ENCODE data around the gene PXT1. TPM values are rescaled to one million over a fixed set of nuclear protein-coding genes. Genes with fewer than 3 reads are reported as not detected.

The PXT1 gene
- total and polyA plus RNA-seq, 2 donors: 0.04 TPM; not detected in 1

DNA sequence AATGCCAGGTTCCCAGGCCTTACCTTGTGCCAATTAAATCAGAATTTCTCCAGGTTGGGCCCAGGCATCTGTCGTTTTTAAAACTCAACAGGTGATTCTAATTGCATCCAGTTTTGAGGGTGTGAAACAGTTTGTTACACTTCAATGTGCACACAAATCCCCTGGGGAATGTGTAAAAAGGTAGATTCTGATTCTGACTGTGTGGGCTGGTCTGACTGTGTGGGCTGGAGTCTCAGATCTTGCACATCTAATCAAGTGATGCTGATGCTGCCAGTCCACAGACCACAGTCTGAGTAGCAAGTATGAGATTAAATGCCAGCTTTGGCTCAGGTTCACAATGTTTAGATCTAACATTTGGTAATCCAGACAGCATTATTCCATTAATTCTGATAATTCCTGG is 42.7 kb downstream of the PXT1 start:
- no peaks in the 10 kb centered on the region for H3K4me1 ChIP-seq (ENCODE audit: insufficient read depth)
- no peak overlapping the region for H3K4me3 ChIP-seq (ENCODE audit: low read depth, low read length)
- DNase-seq (ENCODE audit: extremely low spot score): no peak
- H3K36me3 ChIP-seq (ENCODE audit: insufficient read depth): no peaks in the 10 kb centered on the region
- WGBS: 81% methylated on average over 1 of the region's 1 CpG
- no peak overlapping the region for H3K27ac ChIP-seq (ENCODE audit: low read depth)

DNA sequence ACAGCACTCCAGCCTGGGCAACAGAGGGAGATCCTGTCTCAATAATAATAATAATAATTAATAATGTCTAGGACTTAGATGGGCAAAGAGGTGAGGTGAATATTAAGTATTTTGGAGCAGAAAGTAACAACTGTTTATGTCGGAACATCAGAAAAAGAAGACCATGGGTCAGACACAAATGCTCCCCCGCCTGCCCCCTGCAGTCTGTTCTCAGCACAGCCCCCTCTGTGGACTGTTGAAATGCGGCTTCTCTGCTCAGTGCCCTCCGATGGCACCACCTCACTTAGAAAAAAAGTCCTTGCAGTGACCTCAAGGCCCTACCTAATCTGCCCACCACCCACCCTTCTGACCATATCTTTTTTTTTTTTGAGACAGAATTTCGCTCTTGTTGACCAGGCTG is 50.0 kb downstream of the PXT1 start:
- H3K27ac ChIP-seq (ENCODE audit: low read depth): no peak overlapping the region
- H3K4me1 ChIP-seq (ENCODE audit: insufficient read depth): no peaks in the 10 kb centered on the region
- WGBS: 88% methylated on average over 5 of the region's 5 CpGs
- H3K4me3 ChIP-seq (ENCODE audit: low read depth, low read length): no peak overlapping the region
- no peaks in the 10 kb centered on the region for H3K36me3 ChIP-seq (ENCODE audit: insufficient read depth)
- DNase-seq (ENCODE audit: extremely low spot score): no peak

DNA sequence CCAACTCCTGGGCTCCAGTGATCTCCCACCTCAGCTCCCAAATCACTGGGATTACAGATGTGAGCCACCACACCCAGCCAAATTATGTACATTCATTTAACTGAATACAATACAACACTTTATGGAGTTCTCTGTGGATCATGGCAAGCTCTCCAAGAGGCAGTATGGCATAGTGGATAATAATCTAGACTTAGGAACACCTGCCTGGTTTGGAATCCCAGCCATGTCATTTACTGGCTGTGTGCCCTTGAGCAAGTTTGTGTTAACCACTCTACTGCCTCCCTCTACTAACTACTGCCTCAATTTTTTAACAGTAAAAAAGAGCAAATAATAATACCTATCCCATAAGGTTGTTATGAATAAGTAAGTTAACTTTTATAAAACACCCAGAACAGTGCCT is 53.3 kb downstream of the PXT1 start:
- no peak overlapping the region for H3K27ac ChIP-seq (ENCODE audit: low read depth)
- DNase-seq (ENCODE audit: extremely low spot score): no peak
- no peak overlapping the region for H3K4me3 ChIP-seq (ENCODE audit: low read depth, low read length)
- H3K4me1 ChIP-seq (ENCODE audit: insufficient read depth): no peaks in the 10 kb centered on the region
- H3K36me3 ChIP-seq (ENCODE audit: insufficient read depth): no peaks in the 10 kb centered on the region

- H3K36me3 ChIP-seq (ENCODE audit: insufficient read depth): no peaks in the 10 kb centered on the region
- no peaks in the 10 kb centered on the region for H3K4me1 ChIP-seq (ENCODE audit: insufficient read depth)
- 13% methylated on average over 65 of the region's 65 CpGs for WGBS
- H3K27ac ChIP-seq (ENCODE audit: low read depth): peak within 1 kb of the TSS; percentile 55
- H3K4me3 ChIP-seq (ENCODE audit: low read depth, low read length): peak within 1 kb of the TSS; percentile 58
- no peak for DNase-seq (ENCODE audit: extremely low spot score)
Measured at GRCh38 chr6:36387440-36388303, 55.0 kb downstream of the PXT1 start, which contains the start of gene ETV7. Gene ETV7 (minus strand): TSS chr6:36387669. CDS start chr6:36387541, 128 bp downstream.

GRCh38 chr6:36386495-36387439 is 55.9 kb downstream of the PXT1 start:
- WGBS: under 1% methylated on average over 33 of the region's 33 CpGs
- peak; percentile 15 for DNase-seq (ENCODE audit: extremely low spot score)
- no peak overlapping the region for H3K27ac ChIP-seq (ENCODE audit: low read depth)

DNA sequence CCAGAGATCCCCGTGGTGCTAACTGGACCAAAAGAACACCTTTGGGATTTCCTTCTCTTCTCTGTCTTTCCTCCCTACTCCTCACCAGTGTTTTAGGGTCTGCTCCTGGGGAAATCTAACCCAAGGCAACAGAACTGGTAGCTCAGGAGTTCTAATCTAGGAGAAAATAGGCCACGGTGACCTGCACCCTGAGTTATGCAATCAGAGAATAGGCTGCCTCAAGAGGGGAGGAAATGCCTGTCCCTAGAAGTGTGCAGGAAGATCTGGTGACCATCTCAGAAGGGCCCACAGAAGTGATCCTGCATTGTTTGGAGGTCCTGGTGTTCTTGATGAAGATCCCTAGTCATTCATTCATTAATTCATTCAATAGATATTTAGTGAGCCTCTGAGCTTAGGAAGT is 58.6 kb downstream of the PXT1 start:
- H3K4me1 ChIP-seq (ENCODE audit: insufficient read depth): no peaks in the 10 kb centered on the region
- no peaks in the 10 kb centered on the region for H3K36me3 ChIP-seq (ENCODE audit: insufficient read depth)
- no peak overlapping the region for H3K4me3 ChIP-seq (ENCODE audit: low read depth, low read length)
- 87% methylated on average over 2 of the region's 2 CpGs for WGBS
- DNase-seq (ENCODE audit: extremely low spot score): no peak
- H3K27ac ChIP-seq (ENCODE audit: low read depth): no peak overlapping the region

More at GRCh38 chr6:36386495-36387439, 55.9 kb downstream of the PXT1 start:
- H3K4me3 ChIP-seq (ENCODE audit: low read depth, low read length): peak overlapping the region; percentile 58
- H3K36me3 ChIP-seq (ENCODE audit: insufficient read depth): no peaks in the 10 kb centered on the region
- no peaks in the 10 kb centered on the region for H3K4me1 ChIP-seq (ENCODE audit: insufficient read depth)

DNA sequence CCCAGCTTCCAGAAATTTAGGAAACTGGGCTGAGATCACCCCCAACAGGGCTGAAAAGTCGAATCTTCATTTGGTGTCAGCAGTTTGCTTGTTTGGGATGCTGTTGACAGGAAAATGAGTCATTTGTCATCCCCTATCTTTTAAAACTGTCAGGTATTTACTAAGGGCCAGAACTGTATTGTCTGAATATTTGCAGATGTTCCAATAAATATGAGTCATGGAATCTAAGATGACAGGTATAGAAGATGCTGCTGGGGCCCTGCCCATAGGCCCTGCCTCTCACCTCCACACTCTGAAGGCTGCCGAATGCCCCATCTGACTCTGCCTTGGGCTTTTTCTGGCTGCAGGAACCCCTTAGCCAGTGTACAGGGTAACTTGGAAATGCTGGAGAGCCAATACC is 59.0 kb downstream of the PXT1 start:
- Histone ChIP-seq H3K27ac (ENCODE audit: low read depth) (no peak overlapping the region), H3K4me1 (ENCODE audit: insufficient read depth) (no peaks in the 10 kb centered on the region), H3K4me3 (ENCODE audit: low read depth, low read length) (no peak overlapping the region), H3K36me3 (ENCODE audit: insufficient read depth) (no peaks in the 10 kb centered on the region)
- 75% methylated on average over 2 of the region's 2 CpGs for WGBS
- no peak for DNase-seq (ENCODE audit: extremely low spot score)

DNA sequence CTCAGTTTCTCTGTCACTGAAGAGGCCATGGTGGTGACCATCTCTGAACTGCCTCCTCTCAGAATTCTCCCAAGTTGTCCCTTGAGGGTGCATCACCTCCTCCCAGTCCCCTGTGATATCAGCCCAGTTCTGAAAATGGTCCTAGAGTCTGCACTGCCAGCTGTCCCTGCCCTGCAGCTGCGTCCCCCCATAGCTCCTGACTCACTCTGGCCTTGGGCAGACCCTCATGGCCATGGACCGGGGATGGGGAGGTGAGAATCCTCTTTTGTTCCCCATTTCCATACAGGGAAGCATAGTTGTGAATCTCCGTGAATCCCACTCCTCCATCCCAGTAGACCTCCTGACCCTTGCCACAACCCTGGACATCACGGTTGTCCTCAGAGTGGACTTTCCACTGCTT is 59.7 kb downstream of the PXT1 start:
- no peaks in the 10 kb centered on the region for H3K36me3 ChIP-seq (ENCODE audit: insufficient read depth)
- DNase-seq (ENCODE audit: extremely low spot score): no peak
- H3K27ac ChIP-seq (ENCODE audit: low read depth): no peak overlapping the region
- H3K4me3 ChIP-seq (ENCODE audit: low read depth, low read length): no peak overlapping the region
- 85% methylated on average over 4 of the region's 4 CpGs for WGBS
- H3K4me1 ChIP-seq (ENCODE audit: insufficient read depth): no peaks in the 10 kb centered on the region

DNA sequence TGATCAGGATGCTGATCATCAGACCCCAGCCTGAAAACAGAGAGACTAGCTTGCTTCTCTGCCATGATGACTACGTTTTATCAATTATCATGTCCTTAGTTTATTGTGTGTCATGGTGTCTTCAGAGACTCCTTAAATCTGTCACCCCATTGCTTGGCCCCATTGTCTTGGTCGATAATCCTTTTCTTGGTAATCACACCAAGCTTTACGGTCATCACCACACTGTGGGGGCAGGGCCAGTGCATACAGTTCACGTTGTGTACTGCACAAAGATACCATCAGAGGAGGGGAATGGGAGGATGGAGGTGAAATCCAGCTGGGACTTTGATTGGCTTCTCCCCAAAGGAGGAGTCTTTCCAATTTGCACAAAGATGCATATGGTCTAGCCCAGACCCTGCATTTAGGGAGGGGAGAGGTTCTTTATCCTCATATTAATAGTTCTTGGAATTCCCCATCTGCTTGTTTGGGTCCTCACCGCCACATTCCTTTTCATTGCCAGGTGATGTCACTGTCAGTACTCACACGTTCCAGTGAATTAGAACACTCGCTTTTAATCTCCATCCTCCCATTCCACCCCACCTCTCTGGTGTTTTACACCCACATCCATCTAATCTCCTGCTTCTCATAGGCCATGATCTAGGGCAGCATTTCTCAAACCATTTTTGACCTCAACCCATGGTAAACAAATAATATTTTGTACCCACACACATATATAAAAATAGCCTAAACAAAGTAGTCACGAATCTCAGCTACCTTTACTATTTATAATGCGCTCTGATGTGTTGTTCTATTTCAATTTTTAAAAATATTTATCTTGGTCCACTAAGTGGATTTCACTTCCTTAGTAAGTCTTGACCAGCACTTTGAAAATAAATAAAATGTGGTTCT is 60.9 kb downstream of the PXT1 start:
- Histone ChIP-seq H3K36me3 (ENCODE audit: insufficient read depth) (no peaks in the 10 kb centered on the region), H3K4me3 (ENCODE audit: low read depth, low read length) (no peak overlapping the region), H3K4me1 (ENCODE audit: insufficient read depth) (no peaks in the 10 kb centered on the region), H3K27ac (ENCODE audit: low read depth) (no peak overlapping the region)
- WGBS: 79% methylated on average over 9 of the region's 9 CpGs
- no peak for DNase-seq (ENCODE audit: extremely low spot score)

DNA sequence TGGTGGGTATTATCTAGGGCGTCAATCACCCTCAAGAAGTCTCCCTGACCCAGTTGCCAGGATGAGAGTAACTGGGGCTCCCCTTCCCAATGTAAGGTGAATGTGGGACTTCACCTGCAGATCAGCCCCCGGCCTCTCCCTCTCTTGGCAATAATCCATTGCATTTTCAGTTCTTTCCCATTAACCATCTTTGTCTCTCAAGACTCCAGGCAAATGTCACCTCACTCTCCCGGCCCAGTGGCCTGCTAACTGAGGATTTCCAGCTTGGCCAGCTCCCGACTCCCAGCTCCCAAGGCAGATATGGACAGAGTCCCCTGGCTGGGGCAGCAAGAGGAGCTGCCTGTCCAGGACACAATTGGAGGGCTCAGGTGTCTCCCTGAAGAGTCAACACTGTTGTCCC is 62.5 kb downstream of the PXT1 start:
- WGBS: 87% methylated on average over 4 of the region's 4 CpGs
- no peak overlapping the region for H3K27ac ChIP-seq (ENCODE audit: low read depth)
- no peak overlapping the region for H3K4me3 ChIP-seq (ENCODE audit: low read depth, low read length)
- H3K4me1 ChIP-seq (ENCODE audit: insufficient read depth): no peaks in the 10 kb centered on the region
- DNase-seq (ENCODE audit: extremely low spot score): no peak
- H3K36me3 ChIP-seq (ENCODE audit: insufficient read depth): no peaks in the 10 kb centered on the region

GRCh38 chr6:36378936-36379335 is 63.7 kb downstream of the PXT1 start:
- Histone ChIP-seq H3K27ac (ENCODE audit: low read depth) (no peak overlapping the region), H3K36me3 (ENCODE audit: insufficient read depth) (no peaks in the 10 kb centered on the region), H3K4me3 (ENCODE audit: low read depth, low read length) (no peak overlapping the region), H3K4me1 (ENCODE audit: insufficient read depth) (no peaks in the 10 kb centered on the region)
- DNase-seq (ENCODE audit: extremely low spot score): no peak
- WGBS: 86% methylated on average over 10 of the region's 10 CpGs

- H3K27ac ChIP-seq (ENCODE audit: low read depth): no peak overlapping the region
- whole genome bisulfite sequencing: 82% methylated on average over 4 of the region's 4 CpGs
- no peak for DNase-seq (ENCODE audit: extremely low spot score)
Measured at GRCh38 chr6:36378243-36378920, 64.3 kb downstream of the PXT1 start.

DNA sequence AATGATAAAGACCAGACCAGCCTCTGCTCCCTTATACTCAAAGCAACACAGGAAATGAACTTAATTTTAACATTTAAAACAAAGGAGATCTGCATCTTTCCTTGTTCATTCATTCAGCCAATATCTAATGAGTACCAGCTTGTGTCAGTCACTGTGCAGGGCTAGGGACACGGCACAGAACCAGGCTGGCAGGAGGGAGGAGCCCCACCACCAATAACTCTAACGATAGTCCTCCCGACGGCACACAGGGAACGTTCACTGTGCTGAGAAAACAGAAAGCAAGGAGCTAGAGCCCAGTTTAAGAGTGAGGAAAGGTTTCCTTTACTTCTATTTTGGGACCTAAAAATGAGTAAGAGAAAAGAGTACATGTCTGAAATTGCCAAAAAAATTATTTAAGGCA is 65.1 kb downstream of the PXT1 start:
- DNase-seq (ENCODE audit: extremely low spot score): no peak
- no peaks in the 10 kb centered on the region for H3K4me1 ChIP-seq (ENCODE audit: insufficient read depth)
- no peaks in the 10 kb centered on the region for H3K36me3 ChIP-seq (ENCODE audit: insufficient read depth)
- H3K27ac ChIP-seq (ENCODE audit: low read depth): no peak overlapping the region
- WGBS: 47% methylated on average over 5 of the region's 5 CpGs
- no peak overlapping the region for H3K4me3 ChIP-seq (ENCODE audit: low read depth, low read length)

More at GRCh38 chr6:36378243-36378920, 64.3 kb downstream of the PXT1 start:
- no peaks in the 10 kb centered on the region for H3K36me3 ChIP-seq (ENCODE audit: insufficient read depth)
- H3K4me3 ChIP-seq (ENCODE audit: low read depth, low read length): no peak overlapping the region
- H3K4me1 ChIP-seq (ENCODE audit: insufficient read depth): no peaks in the 10 kb centered on the region

Measured in urinary bladder (tissue), 4 donors.